HepG2 (cell line): ENCODE results near the gene OSGIN1. TPM values are rescaled to one million over a fixed set of nuclear protein-coding genes. Genes with fewer than 3 reads are reported as not detected.

Experiments used
- ARNTL ChIP-seq: sonication (generic); formaldehyde crosslinking; IDR thresholded peaks from 2 replicates; pipeline ENCODE4 v1.4.0; 2020; ENCODE audit warnings: mild to moderate bottlenecking, missing genetic modification reagents
- CENPX ChIP-seq: sonication (generic); formaldehyde crosslinking; IDR thresholded peaks from 2 replicates; pipeline ENCODE4 v1.9.0; 2021; ENCODE audit warnings: mild to moderate bottlenecking, missing genetic modification reagents, moderate library complexity
- DNMT1 ChIP-seq: sonication (generic); formaldehyde crosslinking; IDR thresholded peaks from 2 replicates; pipeline ENCODE4 v1.5.1; 2020; ENCODE audit warnings: mild to moderate bottlenecking, missing genetic modification reagents
- HDAC1 ChIP-seq: sonication (generic); formaldehyde crosslinking; IDR thresholded peaks from 2 replicates; pipeline ENCODE4 v1.5.1; 2020; ENCODE audit warnings: mild to moderate bottlenecking, missing genetic modification reagents
- HOXA3 ChIP-seq: sonication (generic); formaldehyde crosslinking; IDR thresholded peaks from 2 replicates; pipeline ENCODE4 v1.5.0; 2020; ENCODE audit warnings: missing genetic modification reagents
- KLF6 ChIP-seq: IDR thresholded peaks from 2 replicates; pipeline ENCODE4 v1.8.0; 2016; ENCODE audit warnings: missing biosample characterization, missing genetic modification reagents
- MED8 ChIP-seq: sonication (generic); formaldehyde crosslinking; IDR thresholded peaks from 2 replicates; pipeline ENCODE4 v1.8.1; 2023; ENCODE audit warnings: mild to moderate bottlenecking, missing genetic modification reagents; ENCODE audit not compliant: insufficient replicate concordance
- NCOA5 ChIP-seq: sonication (generic); formaldehyde crosslinking; IDR thresholded peaks from 2 replicates; pipeline ENCODE4 v1.4.0; 2020; ENCODE audit warnings: missing genetic modification reagents
- NR2F1 ChIP-seq, 2 experiments: fragments of 450-650 bp in 1 of 2; formaldehyde crosslinking in 1 of 2; IDR thresholded peaks; 2 replicates each; pipeline versions ENCODE4 v1.5.0 to v1.6.1; 2016 to 2020; ENCODE audit warnings: mild to moderate bottlenecking in 1 of 2, missing compliant biosample characterization in 1 of 2, missing genetic modification reagents in 1 of 2, moderate library complexity in 1 of 2
- POGZ ChIP-seq: sonication (generic); formaldehyde crosslinking; IDR thresholded peaks from 2 replicates; pipeline ENCODE4 v1.4.0; 2020; ENCODE audit warnings: mild to moderate bottlenecking, missing genetic modification reagents
- RFXAP ChIP-seq: sonication (generic); formaldehyde crosslinking; IDR thresholded peaks from 2 replicates; pipeline ENCODE4 v1.4.0; 2020; ENCODE audit warnings: missing genetic modification reagents, borderline replicate concordance
- SALL1 ChIP-seq: sonication (generic); formaldehyde crosslinking; IDR thresholded peaks from 2 replicates; pipeline ENCODE4 v1.8.0; 2022; ENCODE audit warnings: mild to moderate bottlenecking, missing genetic modification reagents
- SMARCC2 ChIP-seq: fragments of 450-650 bp; IDR thresholded peaks from 2 replicates; pipeline ENCODE4 v1.6.1; 2017; ENCODE audit warnings: antibody characterized with exemption, mild to moderate bottlenecking
- SOX13 ChIP-seq, 3 experiments: fragments of 450-650 bp in 1 of 3; sonication (generic) in 1 of 3; formaldehyde crosslinking in 1 of 3; IDR thresholded peaks in 2 of 3; conservative IDR thresholded peaks in 1 of 3; 2 replicates each; pipeline versions ENCODE4 v1.5.0 to v1.6.1; 2016 to 2020; ENCODE audit warnings: antibody characterized with exemption in 1 of 3, mild to moderate bottlenecking in 1 of 3, missing compliant biosample characterization in 1 of 3, missing genetic modification reagents in 1 of 3, moderate library complexity in 1 of 3
- TCF12 ChIP-seq, 2 experiments: fragments of 450-650 bp in 1 of 2; sonication (generic) in 1 of 2; formaldehyde crosslinking in 1 of 2; IDR thresholded peaks; 2 replicates each; pipeline versions ENCODE4 v1.6.1 to v1.8.0; 2017 to 2022; ENCODE audit warnings: antibody characterized with exemption in 1 of 2, mild to moderate bottlenecking in 1 of 2, missing genetic modification reagents in 1 of 2, moderate library complexity in 1 of 2
- ZNF251 ChIP-seq: sonication (generic); formaldehyde crosslinking; IDR thresholded peaks from 2 replicates; pipeline ENCODE4 v1.9.0; 2021; ENCODE audit warnings: mild to moderate bottlenecking, missing genetic modification reagents
- ZNF292 ChIP-seq: sonication (generic); formaldehyde crosslinking; IDR thresholded peaks from 2 replicates; pipeline ENCODE4 v1.8.1; 2022; ENCODE audit warnings: mild to moderate bottlenecking, low read depth, missing genetic modification reagents, borderline replicate concordance
- ZNF605 ChIP-seq: sonication (generic); formaldehyde crosslinking; IDR thresholded peaks from 2 replicates; pipeline ENCODE4 v1.8.0; 2022; ENCODE audit warnings: mild to moderate bottlenecking, missing genetic modification reagents
- polyA plus RNA-seq, 8 experiments: library from polyadenylated mRNA; depleted of rRNA in 3 of 8; stranded (reverse) in 7 of 8; unstranded in 1 of 8; fragments of >200 nt; fragmentation: Illumina TruSeq in 4 of 8; extraction: Trizol in 4 of 8; gene quantifications; 2 replicates each; pipeline versions ENCODE4 v1.2.1 to v1.2.3, GENCODE V29; 2011 to 2016; ENCODE audit warnings: low read depth in 4 of 8, missing spikeins in 1 of 8, mixed read lengths in 1 of 8; ENCODE audit not compliant: insufficient read depth in 1 of 8
- total RNA-seq, 5 experiments: library from RNA; depleted of rRNA; stranded (reverse); fragments of >200 nt; fragmentation: Illumina TruSeq; extraction: Trizol; gene quantifications; 2 replicates each; pipeline ENCODE4 v1.2.3, GENCODE V29; 2016; ENCODE audit warnings: low read depth in 1 of 5
- TF ChIP-seq, protein P1 (sequence below): IDR thresholded peaks from 2 replicates; pipeline ENCODE4 v1.4.0; 2020; ENCODE audit warnings: mild to moderate bottlenecking, missing genetic modification reagents
- TF ChIP-seq, protein P2 (sequence below): sonication (generic); formaldehyde crosslinking; conservative IDR thresholded peaks from 2 replicates; pipeline ENCODE4 v1.4.0; 2020; ENCODE audit warnings: missing genetic modification reagents
- TF ChIP-seq, protein P3 (sequence below): sonication (generic); formaldehyde crosslinking; IDR thresholded peaks from 2 replicates; pipeline ENCODE4 v1.4.0; 2020; ENCODE audit warnings: missing genetic modification reagents

OSGIN1 gene
- total and polyA plus RNA-seq, 2 of the 13 experiments (the other 11 are each of a cell fraction or from before 2014, with no cell fraction given), result 20.5 to 27.1 TPM

DNA sequence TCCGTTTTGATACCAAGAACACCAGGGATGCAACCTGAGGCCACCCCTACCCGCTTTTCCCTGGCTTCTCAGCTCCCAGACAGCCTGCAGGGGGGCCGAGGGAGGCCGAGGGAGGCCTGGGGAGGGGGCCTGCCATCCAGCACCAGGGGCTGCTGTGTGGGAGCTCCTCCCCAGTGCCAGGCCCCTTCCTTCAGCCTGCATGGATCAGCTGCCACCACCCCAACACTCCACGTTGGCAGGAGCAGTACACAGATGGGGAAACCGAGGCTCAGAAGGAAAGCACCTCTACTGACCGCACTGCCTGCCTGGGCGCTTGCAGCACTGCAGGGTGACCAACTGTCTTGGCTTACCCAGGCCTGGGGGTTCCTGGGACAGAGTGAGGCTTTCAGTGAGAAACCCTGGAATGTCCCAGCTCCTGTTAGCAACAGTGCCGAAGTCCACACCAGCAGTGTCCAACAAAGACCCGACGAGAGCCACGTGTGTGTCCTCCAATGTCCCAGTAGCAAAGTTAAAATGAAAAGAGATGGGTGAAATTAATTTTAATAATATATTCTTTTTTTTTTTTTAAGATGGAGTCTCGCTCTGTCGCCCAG lies 5.3 kb upstream of the OSGIN1 start (continued):
- TF ChIP-seq ARNTL (CRISPR knock-in tag) (peak; percentile 64; the same call in 1 of the 2 replicates), DNMT1 (no peak), HDAC1 (CRISPR knock-in tag) (peak; percentile 15; the same call in 1 of the 2 replicates), RFXAP (CRISPR knock-in tag) (no peak), POGZ (CRISPR knock-in tag) (no peak), KLF6 (CRISPR knock-in tag) (0 out of 2 replicates have a peak, but pooled peaks have one; percentile 14), NCOA5 (no peak), CENPX (no peak), SMARCC2 (no peak), TCF12 (IDR thresholded peaks at IDR 0.05) (no peak), TCF12 (CRISPR knock-in tag; IDR thresholded peaks at IDR 0.05) (no peak), MED8 (CRISPR knock-in tag) (no peak), SALL1 (CRISPR knock-in tag) (peak; percentile 69), ZNF251 (CRISPR knock-in tag) (no peak), HOXA3 (peak; percentile 40; the same call in 1 of the 2 replicates), ZNF292 (CRISPR knock-in tag) (0 out of 2 replicates have a peak, but pooled peaks have one; percentile 16), SOX13 (IDR thresholded peaks at IDR 0.05) (peak; percentile 18; the same call in 1 of the 2 replicates), SOX13 (CRISPR knock-in tag; conservative IDR thresholded peaks at IDR 0.05 in 1 of 2, IDR thresholded peaks at IDR 0.05 in 1 of 2) (peak in 1 of 2 experiments; percentile 52; a peak in 2 of 4 replicates), NR2F1 (CRISPR knock-in tag; IDR thresholded peaks at IDR 0.05) (no peak), ZNF605 (CRISPR knock-in tag) (no peak)
- TF ChIP-seq, protein P1, sequence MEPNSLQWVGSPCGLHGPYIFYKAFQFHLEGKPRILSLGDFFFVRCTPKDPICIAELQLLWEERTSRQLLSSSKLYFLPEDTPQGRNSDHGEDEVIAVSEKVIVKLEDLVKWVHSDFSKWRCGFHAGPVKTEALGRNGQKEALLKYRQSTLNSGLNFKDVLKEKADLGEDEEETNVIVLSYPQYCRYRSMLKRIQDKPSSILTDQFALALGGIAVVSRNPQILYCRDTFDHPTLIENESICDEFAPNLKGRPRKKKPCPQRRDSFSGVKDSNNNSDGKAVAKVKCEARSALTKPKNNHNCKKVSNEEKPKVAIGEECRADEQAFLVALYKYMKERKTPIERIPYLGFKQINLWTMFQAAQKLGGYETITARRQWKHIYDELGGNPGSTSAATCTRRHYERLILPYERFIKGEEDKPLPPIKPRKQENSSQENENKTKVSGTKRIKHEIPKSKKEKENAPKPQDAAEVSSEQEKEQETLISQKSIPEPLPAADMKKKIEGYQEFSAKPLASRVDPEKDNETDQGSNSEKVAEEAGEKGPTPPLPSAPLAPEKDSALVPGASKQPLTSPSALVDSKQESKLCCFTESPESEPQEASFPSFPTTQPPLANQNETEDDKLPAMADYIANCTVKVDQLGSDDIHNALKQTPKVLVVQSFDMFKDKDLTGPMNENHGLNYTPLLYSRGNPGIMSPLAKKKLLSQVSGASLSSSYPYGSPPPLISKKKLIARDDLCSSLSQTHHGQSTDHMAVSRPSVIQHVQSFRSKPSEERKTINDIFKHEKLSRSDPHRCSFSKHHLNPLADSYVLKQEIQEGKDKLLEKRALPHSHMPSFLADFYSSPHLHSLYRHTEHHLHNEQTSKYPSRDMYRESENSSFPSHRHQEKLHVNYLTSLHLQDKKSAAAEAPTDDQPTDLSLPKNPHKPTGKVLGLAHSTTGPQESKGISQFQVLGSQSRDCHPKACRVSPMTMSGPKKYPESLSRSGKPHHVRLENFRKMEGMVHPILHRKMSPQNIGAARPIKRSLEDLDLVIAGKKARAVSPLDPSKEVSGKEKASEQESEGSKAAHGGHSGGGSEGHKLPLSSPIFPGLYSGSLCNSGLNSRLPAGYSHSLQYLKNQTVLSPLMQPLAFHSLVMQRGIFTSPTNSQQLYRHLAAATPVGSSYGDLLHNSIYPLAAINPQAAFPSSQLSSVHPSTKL (CRISPR knock-in tag), result peak; percentile 56; the same call in 1 of the 2 replicates
- TF ChIP-seq, protein P2, sequence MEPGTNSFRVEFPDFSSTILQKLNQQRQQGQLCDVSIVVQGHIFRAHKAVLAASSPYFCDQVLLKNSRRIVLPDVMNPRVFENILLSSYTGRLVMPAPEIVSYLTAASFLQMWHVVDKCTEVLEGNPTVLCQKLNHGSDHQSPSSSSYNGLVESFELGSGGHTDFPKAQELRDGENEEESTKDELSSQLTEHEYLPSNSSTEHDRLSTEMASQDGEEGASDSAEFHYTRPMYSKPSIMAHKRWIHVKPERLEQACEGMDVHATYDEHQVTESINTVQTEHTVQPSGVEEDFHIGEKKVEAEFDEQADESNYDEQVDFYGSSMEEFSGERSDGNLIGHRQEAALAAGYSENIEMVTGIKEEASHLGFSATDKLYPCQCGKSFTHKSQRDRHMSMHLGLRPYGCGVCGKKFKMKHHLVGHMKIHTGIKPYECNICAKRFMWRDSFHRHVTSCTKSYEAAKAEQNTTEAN (CRISPR knock-in tag), result peak; percentile 36; the same call in 1 of the 2 replicates
- TF ChIP-seq, protein P3, sequence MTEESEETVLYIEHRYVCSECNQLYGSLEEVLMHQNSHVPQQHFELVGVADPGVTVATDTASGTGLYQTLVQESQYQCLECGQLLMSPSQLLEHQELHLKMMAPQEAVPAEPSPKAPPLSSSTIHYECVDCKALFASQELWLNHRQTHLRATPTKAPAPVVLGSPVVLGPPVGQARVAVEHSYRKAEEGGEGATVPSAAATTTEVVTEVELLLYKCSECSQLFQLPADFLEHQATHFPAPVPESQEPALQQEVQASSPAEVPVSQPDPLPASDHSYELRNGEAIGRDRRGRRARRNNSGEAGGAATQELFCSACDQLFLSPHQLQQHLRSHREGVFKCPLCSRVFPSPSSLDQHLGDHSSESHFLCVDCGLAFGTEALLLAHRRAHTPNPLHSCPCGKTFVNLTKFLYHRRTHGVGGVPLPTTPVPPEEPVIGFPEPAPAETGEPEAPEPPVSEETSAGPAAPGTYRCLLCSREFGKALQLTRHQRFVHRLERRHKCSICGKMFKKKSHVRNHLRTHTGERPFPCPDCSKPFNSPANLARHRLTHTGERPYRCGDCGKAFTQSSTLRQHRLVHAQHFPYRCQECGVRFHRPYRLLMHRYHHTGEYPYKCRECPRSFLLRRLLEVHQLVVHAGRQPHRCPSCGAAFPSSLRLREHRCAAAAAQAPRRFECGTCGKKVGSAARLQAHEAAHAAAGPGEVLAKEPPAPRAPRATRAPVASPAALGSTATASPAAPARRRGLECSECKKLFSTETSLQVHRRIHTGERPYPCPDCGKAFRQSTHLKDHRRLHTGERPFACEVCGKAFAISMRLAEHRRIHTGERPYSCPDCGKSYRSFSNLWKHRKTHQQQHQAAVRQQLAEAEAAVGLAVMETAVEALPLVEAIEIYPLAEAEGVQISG (CRISPR knock-in tag), result peak; percentile 42; the same call in 1 of the 2 replicates
